ENCODE results near the gene MED15. TPM values are rescaled to one million over a fixed set of nuclear protein-coding genes. Genes with fewer than 3 reads are reported as not detected.
A peak's percentile ranks its signal among the peaks of the same experiment; 100 is the strongest.

The MED15 gene
- total RNA-seq, 6 donors from 2014 or later, result 64.2 to 170 (median 123) TPM

GRCh38 chr22:20610757-20611156, 103.3 kb downstream of the MED15 start:
- Histone ChIP-seq H3K36me3 (no peaks in the 10 kb centered on the region), H3K9me3 (no peaks in the 10 kb centered on the region), H3K4me1 (peaks cover 0 to 10% (median 7%) of the 10 kb centered on the region in 4 donors), H3K27me3 (no peaks in the 10 kb centered on the region), H3K4me3 (no peak overlapping the region), H3K27ac (no peak overlapping the region)
- TF ChIP-seq EP300 (IDR thresholded peaks at IDR 0.05) (no peak), POLR2A (IDR thresholded peaks at IDR 0.05) (no peak), POLR2AphosphoS5 (IDR thresholded peaks at IDR 0.05) (no peak)
- TF ChIP-seq, protein P1, sequence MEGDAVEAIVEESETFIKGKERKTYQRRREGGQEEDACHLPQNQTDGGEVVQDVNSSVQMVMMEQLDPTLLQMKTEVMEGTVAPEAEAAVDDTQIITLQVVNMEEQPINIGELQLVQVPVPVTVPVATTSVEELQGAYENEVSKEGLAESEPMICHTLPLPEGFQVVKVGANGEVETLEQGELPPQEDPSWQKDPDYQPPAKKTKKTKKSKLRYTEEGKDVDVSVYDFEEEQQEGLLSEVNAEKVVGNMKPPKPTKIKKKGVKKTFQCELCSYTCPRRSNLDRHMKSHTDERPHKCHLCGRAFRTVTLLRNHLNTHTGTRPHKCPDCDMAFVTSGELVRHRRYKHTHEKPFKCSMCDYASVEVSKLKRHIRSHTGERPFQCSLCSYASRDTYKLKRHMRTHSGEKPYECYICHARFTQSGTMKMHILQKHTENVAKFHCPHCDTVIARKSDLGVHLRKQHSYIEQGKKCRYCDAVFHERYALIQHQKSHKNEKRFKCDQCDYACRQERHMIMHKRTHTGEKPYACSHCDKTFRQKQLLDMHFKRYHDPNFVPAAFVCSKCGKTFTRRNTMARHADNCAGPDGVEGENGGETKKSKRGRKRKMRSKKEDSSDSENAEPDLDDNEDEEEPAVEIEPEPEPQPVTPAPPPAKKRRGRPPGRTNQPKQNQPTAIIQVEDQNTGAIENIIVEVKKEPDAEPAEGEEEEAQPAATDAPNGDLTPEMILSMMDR (IDR thresholded peaks at IDR 0.05), result no peak
- 80 to 83% methylated on average over 8 of the region's 8 CpGs for WGBS, 2 donors
- no peak for ATAC-seq (ENCODE audit: low FRiP score in 2 of 2)
- no peak for DNase-seq

- ATAC-seq (ENCODE audit: low FRiP score in 2 of 2) (no peak), DNase-seq (peak in 1 of 2 donors; percentile 63)
- TF ChIP-seq POLR2AphosphoS5 (IDR thresholded peaks at IDR 0.05) (no peak), EP300 (IDR thresholded peaks at IDR 0.05) (no peak), POLR2A (IDR thresholded peaks at IDR 0.05) (no peak)
- TF ChIP-seq, protein P1 (IDR thresholded peaks at IDR 0.05), result no peak
- no peaks in the 10 kb centered on the region for H3K27me3 ChIP-seq
- no peak overlapping the region for H3K27ac ChIP-seq
- 74 to 86% methylated on average over 5 to 6 of the region's 10 CpGs for WGBS, 2 donors
- peaks cover 0 to 7% (median 3%) of the 10 kb centered on the region in 4 donors for H3K4me1 ChIP-seq
- no peaks in the 10 kb centered on the region for H3K9me3 ChIP-seq
- no peak overlapping the region for H3K4me3 ChIP-seq
- no peaks in the 10 kb centered on the region for H3K36me3 ChIP-seq
Measured at GRCh38 chr22:20611418-20611817, 104.0 kb downstream of the MED15 start.

DNA sequence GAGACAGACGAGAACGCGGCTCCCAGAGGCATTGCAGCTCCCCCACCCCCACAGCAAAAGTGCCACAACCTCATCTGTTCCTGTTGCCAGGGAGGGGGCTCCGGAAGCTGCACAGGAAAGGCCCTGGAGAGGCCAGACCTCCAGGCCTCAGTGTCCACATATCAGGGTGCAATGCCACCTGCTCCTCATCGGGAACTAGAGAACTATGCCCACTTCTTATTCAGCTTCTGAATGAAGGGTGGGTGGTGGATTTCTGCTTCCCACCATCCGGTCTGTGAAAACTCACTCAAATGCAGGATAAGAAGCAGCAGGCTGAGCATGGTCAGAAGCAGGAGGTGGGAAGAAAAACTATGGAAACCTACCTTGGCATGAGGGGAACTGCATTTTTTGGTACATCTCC, 105.9 kb downstream of the MED15 start:
- ATAC-seq (ENCODE audit: low FRiP score in 2 of 2), result no peak
- Histone ChIP-seq H3K36me3 (no peaks in the 10 kb centered on the region), H3K27ac (no peak overlapping the region), H3K9me3 (no peaks in the 10 kb centered on the region), H3K4me1 (no peaks in the 10 kb centered on the region), H3K4me3 (no peak overlapping the region), H3K27me3 (no peaks in the 10 kb centered on the region)
- DNase-seq, result no peak
- TF ChIP-seq POLR2AphosphoS5 (IDR thresholded peaks at IDR 0.05), result no peak
- TF ChIP-seq, protein P1 (IDR thresholded peaks at IDR 0.05), result no peak
- no peak for TF ChIP-seq EP300 (IDR thresholded peaks at IDR 0.05)
- TF ChIP-seq POLR2A (IDR thresholded peaks at IDR 0.05), result no peak
- WGBS, 2 donors, result 76 to 79% methylated on average over 6 of the region's 6 CpGs

DNA sequence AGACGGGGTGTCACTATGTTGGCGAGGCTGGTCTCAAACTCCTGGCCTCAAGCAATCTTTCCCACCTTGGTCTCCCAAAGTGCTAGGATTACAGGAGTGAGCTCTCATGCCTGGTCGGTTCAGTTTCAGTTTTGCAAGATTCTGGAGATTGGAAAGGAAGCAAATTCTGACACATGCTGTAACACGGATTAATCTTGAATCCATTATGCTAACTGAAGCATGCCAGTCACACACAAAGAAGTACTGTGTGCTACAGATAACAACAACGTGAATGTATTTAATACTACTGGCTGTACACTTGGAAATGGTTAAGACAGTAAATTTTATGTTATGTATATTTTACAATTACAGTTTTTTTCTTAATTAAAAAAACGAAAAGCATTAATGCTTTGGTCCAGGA, 107.6 kb downstream of the MED15 start:
- H3K4me3 ChIP-seq, result no peak overlapping the region
- H3K9me3 ChIP-seq, result no peaks in the 10 kb centered on the region
- no peak for TF ChIP-seq EP300 (IDR thresholded peaks at IDR 0.05)
- TF ChIP-seq, protein P1 (IDR thresholded peaks at IDR 0.05), result no peak
- no peak overlapping the region for H3K27ac ChIP-seq
- no peak for DNase-seq
- no peaks in the 10 kb centered on the region for H3K4me1 ChIP-seq
- no peaks in the 10 kb centered on the region for H3K36me3 ChIP-seq
- H3K27me3 ChIP-seq, result no peaks in the 10 kb centered on the region
- WGBS, 2 donors, result 49 to 64% methylated on average over 6 of the region's 6 CpGs
- no peak for ATAC-seq (ENCODE audit: low FRiP score in 2 of 2)
